ENCODE results near the gene PRKCE.

Gene PRKCE

GRCh38 chr2:45919160-45919650, 267.7 kb downstream of the PRKCE start:
- DNase-seq: no peak

- DNase-seq: no peak
These were observed 268.2 kb downstream of the PRKCE start for GRCh38 chr2:45919711-45920111.

DNA sequence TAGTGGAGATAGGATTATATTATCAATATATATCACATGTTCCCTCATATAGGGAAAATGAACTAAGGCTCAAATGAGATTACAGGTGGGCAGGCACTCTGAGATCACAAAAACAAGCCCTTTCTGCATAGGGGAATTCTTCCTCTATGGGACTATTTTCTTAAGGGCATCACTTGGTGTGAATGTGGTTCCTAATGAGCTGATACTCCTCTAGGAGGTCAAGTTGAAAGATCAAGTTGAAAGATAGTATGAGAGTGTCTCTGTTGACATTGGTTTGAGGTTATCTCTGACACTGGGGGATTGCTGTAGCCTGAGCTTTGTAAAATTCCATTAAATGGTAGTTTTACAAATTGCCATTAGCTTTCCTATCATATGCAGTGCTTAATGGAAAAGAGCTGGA, 270.4 kb downstream of the PRKCE start:
- DNase-seq: no peak

GRCh38 chr2:45922577-45922988, 271.1 kb downstream of the PRKCE start:
- peak; percentile 86 for DNase-seq

DNA sequence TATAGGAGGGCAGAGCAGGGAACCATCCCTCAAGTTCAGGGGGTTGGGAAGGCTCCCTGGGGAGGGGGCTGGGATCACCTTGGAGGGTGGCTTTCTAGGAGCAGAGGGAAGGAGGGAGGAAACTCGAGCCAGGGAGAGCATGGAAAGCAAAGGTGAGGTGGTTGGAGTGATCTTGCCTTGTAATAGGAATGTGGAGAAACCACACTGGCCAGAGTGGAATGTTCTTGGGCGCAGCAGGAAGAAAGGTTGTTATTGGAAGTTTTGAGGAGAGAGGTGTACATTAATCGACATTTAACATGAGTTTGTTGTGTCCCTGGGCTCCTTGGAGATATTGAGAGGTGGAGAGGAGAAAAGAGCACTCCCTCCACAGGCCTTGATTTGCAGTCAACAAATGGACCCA, 272.2 kb downstream of the PRKCE start:
- no peak for DNase-seq

GRCh38 chr2:45925026-45925425, 273.6 kb downstream of the PRKCE start:
- DNase-seq: no peak

GRCh38 chr2:45925636-45926366, 274.3 kb downstream of the PRKCE start:
- no peak for DNase-seq

DNA sequence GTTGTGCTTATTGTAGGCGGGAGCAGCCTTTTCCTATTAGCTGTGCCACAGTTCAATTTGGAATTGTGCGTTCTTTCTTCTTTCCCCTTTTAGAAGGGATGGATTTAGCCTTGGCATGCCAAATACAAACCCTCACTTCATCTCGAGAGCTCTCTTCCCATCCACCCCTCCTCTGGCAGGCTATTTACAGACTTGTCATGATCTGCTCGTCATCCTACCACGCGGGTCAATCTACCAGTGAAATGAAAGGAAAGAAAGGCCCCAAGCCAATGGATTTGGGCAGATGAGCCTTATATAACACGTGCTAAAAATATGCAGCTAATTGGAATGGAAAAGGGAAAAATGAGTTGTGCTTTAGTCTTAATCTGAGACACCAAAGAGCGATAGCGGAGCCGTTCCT, 277.5 kb downstream of the PRKCE start:
- DNase-seq: no peak

DNA sequence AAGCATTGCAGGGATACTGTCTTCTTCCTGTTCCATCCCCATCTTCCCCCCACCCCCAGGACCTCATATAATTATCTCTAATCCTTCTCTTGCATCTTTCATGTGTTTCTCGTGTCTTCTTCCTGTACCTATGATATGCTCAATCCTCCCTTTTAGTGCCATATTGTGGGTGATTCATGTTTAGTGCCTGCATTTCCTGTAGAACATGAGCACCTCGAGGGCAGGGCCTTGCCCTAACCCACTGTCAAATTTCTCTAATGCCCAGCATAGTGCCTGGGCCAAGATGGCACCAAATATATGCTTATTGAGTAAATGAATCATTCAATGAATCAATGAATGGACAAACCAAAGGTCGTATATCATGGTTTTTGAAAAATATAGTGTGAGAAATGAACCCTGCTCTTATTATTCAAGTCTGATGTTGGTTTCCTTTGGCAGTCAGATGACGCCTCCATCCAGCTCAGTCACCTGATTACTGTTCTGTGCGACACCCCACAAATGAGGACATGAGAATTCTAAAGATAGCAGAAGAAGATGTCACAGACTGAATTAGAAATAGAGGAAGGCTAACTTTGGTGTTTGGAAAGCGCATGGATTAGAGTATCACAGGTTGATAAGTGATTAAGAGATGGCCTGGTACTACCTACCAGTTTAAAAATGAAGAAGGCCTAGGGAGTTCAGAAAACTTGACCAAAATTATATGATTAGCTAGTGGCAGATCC, 278.4 kb downstream of the PRKCE start:
- DNase-seq: no peak

GRCh38 chr2:45930396-45930792, 278.9 kb downstream of the PRKCE start:
- no peak for DNase-seq

DNA sequence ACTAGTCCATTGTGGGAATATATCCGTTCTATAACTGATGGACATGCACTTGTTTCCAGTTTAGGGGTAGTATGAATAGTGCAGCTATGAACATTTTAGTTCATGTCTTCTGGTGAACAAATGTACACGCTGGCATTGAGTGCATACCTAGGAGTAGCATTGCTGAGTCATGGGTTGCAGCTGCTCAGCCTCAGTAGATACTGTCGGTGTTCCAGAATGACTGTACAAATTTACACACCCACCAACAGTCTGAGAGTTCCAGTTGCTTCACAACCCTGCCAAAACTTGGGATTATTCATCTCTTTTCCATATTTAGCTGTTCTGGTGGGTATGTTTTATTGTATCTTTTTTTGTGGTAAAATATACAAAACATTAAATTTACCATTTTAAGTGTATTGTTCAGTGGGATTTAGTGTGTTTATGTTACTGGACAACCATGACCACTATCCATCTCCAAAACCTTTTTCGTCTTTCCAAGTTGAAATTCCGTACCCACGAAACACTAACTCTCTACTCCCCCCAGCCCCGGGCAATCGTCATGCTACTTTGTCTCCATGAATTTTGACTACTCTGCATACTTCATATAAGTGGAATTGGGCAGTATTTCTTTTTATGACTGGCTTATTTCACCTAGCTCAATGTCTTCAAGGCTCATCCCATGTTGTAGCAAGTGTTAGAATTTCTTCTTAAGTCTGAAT, 281.0 kb downstream of the PRKCE start:
- DNase-seq: no peak

GRCh38 chr2:45935791-45936622, 284.5 kb downstream of the PRKCE start:
- DNase-seq: peak; percentile 93

DNA sequence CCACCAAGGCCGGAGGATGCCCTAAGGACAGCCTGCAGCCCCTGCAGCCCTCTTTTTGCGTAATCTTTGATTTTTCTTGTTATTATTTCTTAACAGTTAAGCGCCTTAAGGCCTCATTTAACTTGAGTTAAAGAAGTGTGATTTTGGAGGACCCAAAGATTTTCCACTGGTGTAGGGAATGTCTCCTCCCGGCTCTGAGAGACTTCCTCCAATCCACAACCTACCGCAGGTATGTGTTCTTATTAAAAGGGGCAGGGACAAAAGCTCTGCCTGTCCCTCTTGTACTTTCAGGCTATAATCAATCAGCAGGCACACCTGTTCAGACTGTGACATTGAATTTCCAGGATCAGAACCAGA, 285.1 kb downstream of the PRKCE start:
- no peak for DNase-seq

DNA sequence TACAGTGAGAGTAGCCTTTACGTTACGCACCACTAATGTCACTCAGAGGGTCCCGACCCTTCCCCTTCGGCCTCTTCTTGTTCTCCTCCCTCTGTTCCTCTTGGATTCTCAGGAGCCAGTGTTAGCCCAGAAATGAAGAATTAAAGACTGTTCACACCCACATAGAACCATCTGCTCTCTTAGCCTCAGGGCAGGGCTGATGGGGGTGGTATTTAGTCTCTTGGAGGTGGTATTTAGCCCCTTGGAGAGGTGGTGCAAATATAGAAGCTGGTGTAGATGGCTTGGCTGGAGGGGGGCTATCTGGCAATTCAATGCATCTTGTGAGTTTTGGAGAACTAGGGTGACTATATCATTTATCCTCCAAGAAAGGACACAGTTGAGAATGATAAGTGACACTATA, 286.5 kb downstream of the PRKCE start:
- no peak for DNase-seq

GRCh38 chr2:45938649-45939511, 287.4 kb downstream of the PRKCE start:
- DNase-seq: peak; percentile 73

DNA sequence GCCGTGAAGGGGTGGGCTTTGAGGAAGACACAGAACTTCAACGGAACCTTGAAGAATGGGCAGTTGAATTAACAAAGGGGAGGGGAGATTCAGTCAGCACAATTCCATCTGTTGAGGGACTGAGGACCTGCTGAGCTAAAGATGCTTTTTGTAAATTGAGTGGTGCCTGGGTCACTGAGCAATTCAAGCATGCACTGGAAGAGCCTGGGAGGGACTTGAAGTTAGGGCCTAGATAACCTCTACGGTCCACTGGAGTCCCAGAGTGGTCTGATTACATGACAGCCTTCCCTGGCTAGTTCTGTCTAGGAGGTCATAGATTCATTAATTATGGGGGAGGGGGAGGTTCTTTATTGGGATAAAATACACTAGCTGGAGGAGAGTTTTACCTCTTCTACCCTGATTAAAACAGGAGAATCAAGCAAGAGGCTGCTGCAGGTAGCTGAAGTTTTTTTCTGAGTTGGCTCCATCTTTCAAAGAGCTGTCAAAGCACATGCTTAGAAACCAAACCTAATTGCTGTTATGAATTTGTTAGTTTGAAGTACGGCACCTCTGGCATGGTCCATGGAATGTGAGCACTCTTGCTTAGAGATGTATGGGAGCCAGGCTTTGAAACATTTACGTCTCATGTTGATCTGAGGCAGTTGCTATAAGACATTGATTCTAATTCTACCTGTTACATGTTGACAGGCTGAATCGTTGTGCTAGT, 290.2 kb downstream of the PRKCE start:
- peak; percentile 92 for DNase-seq

- DNase-seq: peak; percentile 82
These were observed 290.8 kb downstream of the PRKCE start for GRCh38 chr2:45942237-45942738.

DNA sequence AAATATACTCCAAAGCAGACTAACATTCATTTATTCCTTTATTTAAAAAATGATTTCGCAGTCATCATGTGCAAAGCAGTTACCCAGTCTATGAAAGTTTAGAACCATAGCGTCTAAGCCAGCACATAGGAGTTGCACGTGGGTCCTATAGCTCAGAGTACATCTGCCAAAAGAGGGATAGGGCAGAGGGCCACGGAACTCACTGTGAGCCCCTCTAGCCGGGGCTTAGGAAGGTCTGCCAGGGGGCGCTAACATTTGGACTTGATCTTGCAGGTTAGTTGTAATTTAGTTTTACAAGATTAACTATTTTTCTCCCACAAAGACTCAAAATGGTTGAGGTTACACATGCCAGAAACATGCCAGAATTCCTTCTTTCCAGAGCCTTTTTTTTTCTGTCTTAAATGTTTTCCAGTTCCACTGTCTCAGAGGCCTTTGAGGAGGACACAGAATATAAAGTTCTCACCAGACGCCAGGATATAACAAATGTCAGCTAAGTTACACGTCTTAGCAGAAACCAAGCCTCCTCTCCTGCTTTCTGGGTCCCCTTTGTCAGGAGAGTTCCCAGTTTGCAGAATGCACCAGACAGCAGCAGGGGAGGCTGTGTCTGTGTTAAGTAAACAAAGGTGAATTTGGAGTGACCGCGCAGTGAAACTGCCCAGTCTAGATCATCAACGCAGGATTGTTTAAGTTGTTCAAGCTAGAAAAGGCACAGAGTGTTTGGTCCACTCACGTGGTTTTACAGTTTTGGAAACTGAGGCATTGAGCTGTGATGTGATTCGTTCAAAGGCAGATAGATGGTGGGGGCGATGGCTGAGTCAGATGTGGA, 292.0 kb downstream of the PRKCE start:
- peak; percentile 55 for DNase-seq

- peak; percentile 63 for DNase-seq
These were observed 292.6 kb downstream of the PRKCE start for GRCh38 chr2:45944074-45944473.

DNA sequence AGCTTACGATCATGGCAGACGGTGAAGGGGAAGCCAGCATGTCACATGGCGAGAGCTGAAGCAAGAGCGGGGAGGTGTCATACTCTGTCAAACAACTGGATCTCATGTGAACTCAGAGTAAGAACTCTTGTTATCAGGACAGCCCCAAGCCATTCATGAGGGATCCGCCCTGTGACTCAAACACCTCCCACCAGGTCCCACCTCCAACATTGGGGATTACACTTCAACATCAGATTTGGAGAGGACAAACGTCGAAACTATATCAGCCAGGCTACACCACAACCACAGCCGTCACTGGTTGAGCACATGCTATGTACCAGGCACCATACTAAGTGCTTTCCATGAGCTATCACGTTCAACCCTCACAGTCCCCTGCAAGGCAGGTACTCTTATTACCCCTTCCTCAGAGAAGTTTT, 293.8 kb downstream of the PRKCE start:
- no peak for DNase-seq
